ENCODE data around the gene MORN1. TPM values are rescaled to one million over a fixed set of nuclear protein-coding genes. Genes with fewer than 3 reads are reported as not detected.
A peak's percentile ranks its signal among the peaks of the same experiment; 100 is the strongest.

The MORN1 gene
- total RNA-seq, 1 donor from 2014 or later = 4.5 TPM

DNA sequence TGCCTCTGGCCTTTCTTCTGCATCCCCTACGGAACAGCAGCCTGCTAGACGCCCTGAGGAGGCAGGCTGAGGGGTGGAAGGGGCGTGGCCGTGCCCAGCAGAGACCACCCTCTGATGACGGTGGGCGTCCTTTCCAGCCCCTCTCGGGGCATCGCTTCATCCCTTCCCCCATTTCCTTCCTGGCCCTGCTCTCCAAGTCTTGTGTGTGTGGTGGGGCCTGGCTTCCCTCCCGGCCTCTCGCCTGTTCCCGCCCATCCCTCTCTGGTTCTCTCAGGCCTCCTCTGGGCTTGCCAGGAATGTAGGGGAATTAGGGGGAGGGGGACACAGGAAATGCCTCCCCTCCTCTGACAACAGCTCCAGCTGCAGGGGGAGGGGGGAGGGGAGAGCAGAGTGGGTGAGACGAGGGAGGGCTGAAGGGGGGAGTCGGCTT, 112.1 kb downstream of the MORN1 start:
- intact Hi-C loops (cut with micrococcal nuclease) = no loop called here
- no peaks in the 10 kb centered on the region for H3K9me3 ChIP-seq (replicated peaks)
- DNase-seq = peak; percentile 74
- no peaks in the 10 kb centered on the region for H3K27me3 ChIP-seq (ENCODE audit: low read depth)
- TF ChIP-seq, protein P1, sequence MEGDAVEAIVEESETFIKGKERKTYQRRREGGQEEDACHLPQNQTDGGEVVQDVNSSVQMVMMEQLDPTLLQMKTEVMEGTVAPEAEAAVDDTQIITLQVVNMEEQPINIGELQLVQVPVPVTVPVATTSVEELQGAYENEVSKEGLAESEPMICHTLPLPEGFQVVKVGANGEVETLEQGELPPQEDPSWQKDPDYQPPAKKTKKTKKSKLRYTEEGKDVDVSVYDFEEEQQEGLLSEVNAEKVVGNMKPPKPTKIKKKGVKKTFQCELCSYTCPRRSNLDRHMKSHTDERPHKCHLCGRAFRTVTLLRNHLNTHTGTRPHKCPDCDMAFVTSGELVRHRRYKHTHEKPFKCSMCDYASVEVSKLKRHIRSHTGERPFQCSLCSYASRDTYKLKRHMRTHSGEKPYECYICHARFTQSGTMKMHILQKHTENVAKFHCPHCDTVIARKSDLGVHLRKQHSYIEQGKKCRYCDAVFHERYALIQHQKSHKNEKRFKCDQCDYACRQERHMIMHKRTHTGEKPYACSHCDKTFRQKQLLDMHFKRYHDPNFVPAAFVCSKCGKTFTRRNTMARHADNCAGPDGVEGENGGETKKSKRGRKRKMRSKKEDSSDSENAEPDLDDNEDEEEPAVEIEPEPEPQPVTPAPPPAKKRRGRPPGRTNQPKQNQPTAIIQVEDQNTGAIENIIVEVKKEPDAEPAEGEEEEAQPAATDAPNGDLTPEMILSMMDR (IDR thresholded peaks at IDR 0.05; ENCODE audit: borderline replicate concordance) = no peak
- peak overlapping the region; percentile 75 for H3K27ac ChIP-seq (replicated peaks)
- no peaks in the 10 kb centered on the region for H3K36me3 ChIP-seq
- H3K4me1 ChIP-seq = peaks cover 78% of the 10 kb centered on the region
- peak overlapping the region; percentile 34 for H3K4me3 ChIP-seq

DNA sequence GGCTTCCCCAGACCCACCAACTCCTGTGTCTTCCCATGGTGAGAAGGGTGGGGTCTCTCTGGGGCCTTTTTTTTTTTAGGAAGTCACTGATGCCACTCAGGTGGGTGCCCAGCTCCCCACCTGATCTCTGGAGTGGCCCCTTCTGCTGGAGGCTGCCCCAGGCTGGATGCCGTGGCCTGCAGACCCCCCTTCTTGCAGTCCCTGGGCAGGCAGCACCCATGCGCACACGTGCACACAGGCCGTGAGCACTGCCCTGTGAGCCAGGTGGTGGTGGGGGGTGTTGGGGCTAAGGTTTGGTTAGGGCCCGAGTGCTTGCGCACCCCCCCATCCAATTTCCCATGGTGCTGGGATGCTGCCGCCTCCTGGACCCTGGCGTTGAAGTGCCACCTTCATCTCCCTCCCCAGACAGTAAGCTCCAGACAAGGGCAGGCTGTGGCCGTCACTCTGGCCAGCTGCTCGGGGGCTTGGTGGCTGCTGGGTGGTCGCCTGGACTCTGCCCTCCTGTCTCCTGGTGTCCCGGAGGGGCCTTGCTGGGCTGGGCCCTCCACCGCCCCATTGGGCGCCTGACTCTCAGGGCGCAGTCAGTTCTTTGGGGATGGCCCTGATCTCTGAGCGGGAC, 112.7 kb downstream of the MORN1 start:
- Histone ChIP-seq H3K27ac (replicated peaks) (peak overlapping the region; percentile 75), H3K27me3 (ENCODE audit: low read depth) (no peaks in the 10 kb centered on the region), H3K4me1 (peaks cover 78% of the 10 kb centered on the region), H3K36me3 (no peaks in the 10 kb centered on the region), H3K4me3 (peak overlapping the region; percentile 34), H3K9me3 (replicated peaks) (no peaks in the 10 kb centered on the region)
- intact Hi-C loops (cut with micrococcal nuclease) = no loop called here
- no peak for DNase-seq
- TF ChIP-seq, protein P1 (IDR thresholded peaks at IDR 0.05; ENCODE audit: borderline replicate concordance) = no peak

DNA sequence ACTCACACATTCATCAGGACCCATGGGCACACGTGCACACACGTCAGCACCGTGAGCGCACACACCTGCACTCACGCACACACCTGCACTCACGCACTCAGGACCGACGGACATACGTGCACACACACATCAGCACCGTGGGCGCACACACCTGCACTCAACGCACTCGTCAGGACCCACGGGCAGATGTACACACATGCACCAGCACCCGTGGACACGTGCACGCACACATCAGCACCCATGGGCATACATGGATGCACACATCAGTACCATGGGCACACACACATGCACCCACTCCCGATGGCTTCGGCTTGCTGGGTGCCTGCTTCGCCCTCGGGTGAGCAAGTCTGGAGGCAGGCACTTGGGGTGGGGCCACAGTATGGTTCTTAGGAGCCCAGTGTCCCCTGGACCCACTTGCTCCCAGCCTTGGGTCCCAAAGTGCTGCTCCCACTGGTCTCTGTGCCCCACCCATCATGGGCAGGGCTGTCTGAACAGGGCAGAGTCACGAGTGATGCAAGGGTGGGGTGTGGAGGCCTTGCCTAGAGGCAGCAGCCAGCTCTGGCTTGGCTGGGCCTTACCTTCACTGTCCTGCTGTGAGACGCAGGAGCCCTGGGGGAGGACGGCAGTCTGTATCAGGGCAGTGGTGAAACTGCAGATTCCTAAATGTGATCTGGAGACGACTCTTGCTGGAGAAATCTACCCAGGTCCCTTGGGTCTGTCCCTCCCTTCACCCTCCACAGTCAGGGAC, 113.4 kb downstream of the MORN1 start:
- H3K4me1 ChIP-seq = peaks cover 78% of the 10 kb centered on the region
- no peaks in the 10 kb centered on the region for H3K9me3 ChIP-seq (replicated peaks)
- peak overlapping the region; percentile 78 for H3K27ac ChIP-seq (replicated peaks)
- H3K36me3 ChIP-seq = no peaks in the 10 kb centered on the region
- TF ChIP-seq, protein P1 (IDR thresholded peaks at IDR 0.05; ENCODE audit: borderline replicate concordance) = no peak
- no peak for DNase-seq
- intact Hi-C loops (cut with micrococcal nuclease) = no loop called here
- H3K27me3 ChIP-seq (ENCODE audit: low read depth) = no peaks in the 10 kb centered on the region
- H3K4me3 ChIP-seq = no peak overlapping the region

GRCh38 chr1:2276803-2277580, 114.4 kb downstream of the MORN1 start:
- TF ChIP-seq, protein P1 (IDR thresholded peaks at IDR 0.05; ENCODE audit: borderline replicate concordance) = no peak
- peaks cover 81% of the 10 kb centered on the region for H3K4me1 ChIP-seq
- no peaks in the 10 kb centered on the region for H3K36me3 ChIP-seq
- no peaks in the 10 kb centered on the region for H3K27me3 ChIP-seq (ENCODE audit: low read depth)
- peak overlapping the region; percentile 78 for H3K27ac ChIP-seq (replicated peaks)
- H3K4me3 ChIP-seq = no peak overlapping the region
- intact Hi-C loops (cut with micrococcal nuclease) = no loop called here
- DNase-seq = no peak
- no peaks in the 10 kb centered on the region for H3K9me3 ChIP-seq (replicated peaks)

- Histone ChIP-seq H3K27me3 (ENCODE audit: low read depth) (no peaks in the 10 kb centered on the region), H3K36me3 (no peaks in the 10 kb centered on the region), H3K4me3 (peak overlapping the region; percentile 12), H3K4me1 (peaks cover 91% of the 10 kb centered on the region), H3K27ac (replicated peaks) (peak overlapping the region; percentile 78), H3K9me3 (replicated peaks) (no peaks in the 10 kb centered on the region)
- no peak for DNase-seq
- TF ChIP-seq, protein P1 (IDR thresholded peaks at IDR 0.05; ENCODE audit: borderline replicate concordance) = no peak
- intact Hi-C loops (cut with micrococcal nuclease) = no loop called here
These were observed 115.4 kb downstream of the MORN1 start for GRCh38 chr1:2275796-2276536.

Data from left ventricle myocardium inferior (tissue), 1 donor.